Activated naive CD4-positive, alpha-beta T cell treated with Interleukin-2 at 50 U/mL for 16 hours (primary cell): Measurements from ENCODE around the gene TGOLN2.

Experiments used
- DNase-seq: peaks from one replicate; pipeline ENCODE4 v3.0.0-alpha.2; 2020

Gene TGOLN2

DNA sequence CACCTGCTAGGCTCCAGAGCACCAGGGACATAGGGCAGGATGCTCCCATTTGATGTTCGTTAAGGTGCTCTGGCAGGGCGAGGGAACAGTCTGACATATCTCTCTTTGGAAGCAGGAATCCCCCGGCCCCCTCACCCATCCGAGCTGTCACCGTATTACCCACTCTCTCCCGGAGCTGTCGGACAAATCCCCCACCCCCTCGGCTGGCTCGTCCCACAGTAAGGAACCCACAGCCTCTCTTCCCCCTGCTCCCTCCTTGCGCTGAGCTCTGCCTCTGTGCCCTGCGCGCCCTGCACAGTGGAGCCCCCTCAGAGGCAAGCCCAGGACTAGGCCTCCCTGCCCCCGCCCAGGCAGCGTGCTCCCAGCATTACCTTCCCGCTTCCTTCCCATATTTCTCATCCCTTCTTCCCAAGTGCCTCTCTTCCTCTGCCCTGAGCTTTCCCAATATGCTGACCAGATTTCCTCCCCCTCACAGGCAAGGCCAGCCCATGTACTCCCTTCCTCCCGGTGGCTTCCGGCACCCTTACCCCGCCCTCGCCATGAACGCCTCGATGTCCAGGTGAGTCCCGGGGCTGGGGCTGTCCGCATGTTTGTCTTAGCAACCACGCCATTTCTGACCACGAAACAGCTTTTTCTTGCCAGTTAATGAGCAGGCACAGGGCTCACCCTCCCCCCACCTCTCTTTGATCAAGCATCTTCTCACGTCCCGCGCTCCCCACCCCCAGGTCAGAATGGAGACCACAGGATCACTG lies 23.8 kb downstream of the TGOLN2 start:
- DNase-seq, result no peak

DNA sequence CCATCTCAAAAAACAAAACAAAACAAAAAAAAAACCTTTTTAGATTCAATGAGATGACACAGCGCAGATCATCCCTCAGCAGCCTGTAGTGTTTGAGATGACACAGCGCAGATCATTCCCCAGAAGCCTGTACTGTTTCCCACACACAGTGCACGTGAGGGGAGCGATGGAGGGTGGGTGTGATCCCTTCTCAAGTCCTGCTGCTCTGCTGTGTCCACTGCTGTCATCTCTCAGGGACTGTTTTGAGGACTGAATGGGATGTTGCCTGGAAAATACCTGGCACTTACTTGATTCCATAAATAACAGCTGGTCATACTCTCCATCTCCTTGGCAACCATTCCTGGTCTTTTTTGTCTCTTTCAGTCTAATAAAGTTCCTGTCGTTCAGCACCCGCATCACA lies 25.7 kb downstream of the TGOLN2 start:
- no peak for DNase-seq

GRCh38 chr2:85291425-85292023 lies 36.3 kb downstream of the TGOLN2 start:
- peak; percentile 12 for DNase-seq

DNA sequence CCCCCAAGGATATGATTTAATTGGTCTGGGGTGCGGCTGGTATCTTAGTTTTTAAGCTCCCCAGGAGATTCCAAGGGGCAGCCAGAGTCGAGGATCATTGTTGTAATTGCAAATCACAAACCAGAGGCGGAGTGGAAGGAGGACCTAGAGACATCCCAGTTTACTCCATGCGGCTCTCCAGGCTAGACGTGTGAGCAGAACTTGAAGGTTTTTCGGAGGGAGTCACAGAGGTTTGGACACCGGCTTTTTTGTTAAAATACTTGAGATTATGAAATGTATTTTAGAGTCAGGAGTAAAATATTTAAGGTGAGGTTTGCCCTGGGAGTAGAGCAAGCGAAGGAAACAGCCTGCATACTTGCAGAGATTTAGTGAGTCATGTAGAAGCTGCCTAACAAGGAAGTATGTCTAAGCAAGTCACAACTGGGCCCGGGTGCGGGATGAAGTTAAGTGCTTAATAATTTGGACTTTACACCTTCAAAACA lies 39.5 kb downstream of the TGOLN2 start:
- no peak for DNase-seq

DNA sequence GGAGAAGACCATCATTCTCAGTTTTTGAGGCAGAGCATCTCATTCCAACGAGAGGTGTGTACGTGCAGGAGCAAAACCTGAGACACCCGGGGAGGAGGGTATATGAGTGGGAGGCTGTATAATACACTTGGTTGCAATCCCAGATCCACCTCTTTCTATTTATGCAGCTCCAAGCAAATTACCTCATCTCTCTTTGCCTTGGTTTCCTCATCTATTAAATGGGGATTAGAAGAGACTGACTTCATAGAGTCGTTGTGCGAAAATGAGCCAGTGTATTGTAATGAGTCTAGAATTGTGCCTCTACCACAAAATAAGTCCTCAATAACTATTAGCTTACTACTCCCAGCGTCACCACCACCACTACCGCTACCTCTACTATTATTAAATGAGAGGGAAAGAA lies 40.1 kb downstream of the TGOLN2 start:
- no peak for DNase-seq

GRCh38 chr2:85286918-85287317 lies 40.9 kb downstream of the TGOLN2 start:
- no peak for DNase-seq

DNA sequence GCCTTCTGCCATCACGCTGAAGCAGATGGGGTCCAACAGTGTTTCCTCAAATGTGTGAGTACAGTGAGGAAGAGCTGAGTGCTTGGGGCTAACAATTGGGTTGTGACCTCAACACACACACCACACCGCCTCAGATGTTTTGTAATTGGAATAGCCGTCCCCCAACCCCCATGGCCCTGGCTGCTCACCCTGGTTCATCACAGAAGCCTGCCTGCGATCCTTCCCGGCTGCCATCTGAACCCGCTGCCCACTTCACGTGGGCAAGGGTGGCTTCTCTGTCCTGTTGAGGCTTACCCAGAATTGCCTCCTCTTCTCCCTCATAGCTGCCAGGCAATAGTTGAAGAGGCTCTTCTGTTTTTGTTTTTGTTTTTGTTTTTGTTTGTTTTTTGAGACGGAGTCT lies 44.1 kb downstream of the TGOLN2 start:
- DNase-seq, result no peak

DNA sequence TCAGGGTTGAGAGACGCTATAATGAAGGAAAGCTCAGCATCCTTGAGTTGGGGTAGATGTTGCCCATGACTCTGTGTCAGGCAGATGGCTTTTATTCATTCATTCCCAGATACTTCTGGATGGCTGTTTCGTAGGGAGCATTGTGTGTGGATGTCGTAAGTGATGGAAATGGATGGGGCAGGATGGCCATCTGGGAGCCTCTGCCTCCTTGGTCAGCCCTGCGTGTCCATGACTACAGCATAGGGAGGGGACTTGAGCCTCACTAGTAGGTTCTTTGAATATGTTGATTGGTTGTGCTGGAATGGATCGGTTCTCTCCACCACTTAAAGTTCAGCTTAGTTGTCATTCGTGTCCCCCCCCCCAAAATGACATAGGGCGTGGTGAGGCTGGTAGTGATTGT lies 44.9 kb downstream of the TGOLN2 start:
- no peak for DNase-seq

- DNase-seq, result no peak
Observed at GRCh38 chr2:85281553-85281952, 46.2 kb downstream of the TGOLN2 start.

DNA sequence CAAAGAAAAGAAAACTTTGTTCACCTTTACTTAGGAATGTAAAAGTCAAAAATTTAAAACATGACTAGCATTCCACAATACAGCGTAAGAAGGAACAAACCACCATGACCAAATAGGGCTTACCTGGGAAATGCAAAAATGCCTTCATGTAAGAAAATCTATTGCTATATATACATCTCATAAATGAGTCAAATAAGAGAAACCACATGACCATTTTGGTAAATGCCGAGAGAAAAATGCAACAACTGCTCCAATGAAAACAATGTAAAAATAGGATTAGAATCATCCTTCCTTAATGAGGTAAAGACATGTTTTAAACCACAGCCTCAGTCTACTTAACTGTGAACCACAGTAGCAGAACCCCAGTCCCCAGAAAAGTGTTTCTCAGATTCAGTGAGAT lies 49.4 kb downstream of the TGOLN2 start:
- DNase-seq, result no peak

GRCh38 chr2:85277416-85278158 lies 50.2 kb downstream of the TGOLN2 start:
- no peak for DNase-seq

DNA sequence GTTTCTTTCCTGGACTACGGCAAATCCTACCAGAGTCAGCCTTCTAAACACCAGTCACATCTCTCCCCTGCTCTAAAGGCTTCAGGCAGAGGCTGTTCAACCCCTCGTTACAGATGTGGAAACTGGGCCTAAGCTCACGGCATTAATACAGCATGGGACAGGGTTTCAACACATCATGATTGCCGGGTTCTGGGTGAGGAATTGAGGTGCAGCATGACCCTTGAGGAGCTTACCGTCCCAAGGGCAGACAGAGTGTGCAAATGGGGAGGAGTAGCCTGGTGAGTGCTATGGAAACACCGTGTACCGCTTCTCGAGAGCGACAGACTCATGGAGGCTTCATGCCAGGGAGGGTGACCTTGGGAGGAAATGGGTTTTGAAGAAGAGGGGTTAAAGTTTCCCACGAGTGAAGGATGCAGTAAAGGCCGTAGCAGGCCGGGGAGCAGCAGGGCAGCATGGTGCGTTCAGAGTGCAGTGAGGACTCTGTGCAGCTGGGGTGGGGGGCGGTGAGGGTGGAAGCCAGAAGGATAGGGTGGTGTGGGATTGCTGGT lies 51.1 kb downstream of the TGOLN2 start:
- no peak for DNase-seq

GRCh38 chr2:85275984-85276540 lies 51.7 kb downstream of the TGOLN2 start:
- DNase-seq, result no peak

- no peak for DNase-seq
Observed at GRCh38 chr2:85273738-85274731, 53.8 kb downstream of the TGOLN2 start.

- no peak for DNase-seq
Observed at GRCh38 chr2:85272357-85272756, 55.4 kb downstream of the TGOLN2 start.

DNA sequence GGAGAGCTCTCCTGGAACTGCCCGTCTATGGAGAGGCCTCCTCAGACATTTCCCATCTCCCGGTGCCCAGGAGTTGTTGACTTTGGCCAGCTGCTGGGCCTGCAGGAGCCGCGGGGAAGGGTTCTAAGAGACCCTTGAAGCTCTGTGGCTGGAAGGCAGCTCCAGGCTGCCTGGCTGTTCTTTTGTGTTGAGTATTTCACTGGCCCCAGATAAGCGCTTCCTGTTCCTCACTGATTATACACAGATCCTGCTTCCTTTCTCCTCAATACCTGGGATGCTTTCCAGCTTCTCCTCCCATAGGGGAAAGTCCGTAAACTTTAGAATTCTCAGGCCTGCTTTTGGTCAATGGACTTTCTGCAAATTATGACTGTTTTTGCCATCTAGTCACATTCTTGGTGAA lies 57.8 kb downstream of the TGOLN2 start:
- DNase-seq, result no peak
